ENCODE results near the gene FAM149B1.

Gene FAM149B1

DNA sequence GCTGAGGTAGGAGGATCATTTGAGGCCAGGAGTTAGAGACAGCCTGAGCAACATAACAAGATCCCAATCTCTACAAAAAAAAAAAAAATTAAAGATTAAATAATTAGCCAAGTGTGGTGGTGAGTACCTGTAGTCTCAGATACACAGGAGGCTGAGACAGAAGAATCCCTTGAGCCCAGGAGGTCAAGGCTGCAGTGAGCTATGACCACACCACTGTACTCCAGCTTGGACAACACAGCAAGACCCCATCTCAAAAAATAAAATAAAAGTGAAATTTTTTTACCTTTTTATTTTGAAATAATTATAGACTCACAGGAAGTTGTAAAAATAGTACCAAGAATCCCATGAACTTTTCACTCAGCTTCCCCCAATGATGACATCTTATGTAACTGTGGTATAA, 4.9 kb downstream of the FAM149B1 start:
- TF ChIP-seq, protein P1, sequence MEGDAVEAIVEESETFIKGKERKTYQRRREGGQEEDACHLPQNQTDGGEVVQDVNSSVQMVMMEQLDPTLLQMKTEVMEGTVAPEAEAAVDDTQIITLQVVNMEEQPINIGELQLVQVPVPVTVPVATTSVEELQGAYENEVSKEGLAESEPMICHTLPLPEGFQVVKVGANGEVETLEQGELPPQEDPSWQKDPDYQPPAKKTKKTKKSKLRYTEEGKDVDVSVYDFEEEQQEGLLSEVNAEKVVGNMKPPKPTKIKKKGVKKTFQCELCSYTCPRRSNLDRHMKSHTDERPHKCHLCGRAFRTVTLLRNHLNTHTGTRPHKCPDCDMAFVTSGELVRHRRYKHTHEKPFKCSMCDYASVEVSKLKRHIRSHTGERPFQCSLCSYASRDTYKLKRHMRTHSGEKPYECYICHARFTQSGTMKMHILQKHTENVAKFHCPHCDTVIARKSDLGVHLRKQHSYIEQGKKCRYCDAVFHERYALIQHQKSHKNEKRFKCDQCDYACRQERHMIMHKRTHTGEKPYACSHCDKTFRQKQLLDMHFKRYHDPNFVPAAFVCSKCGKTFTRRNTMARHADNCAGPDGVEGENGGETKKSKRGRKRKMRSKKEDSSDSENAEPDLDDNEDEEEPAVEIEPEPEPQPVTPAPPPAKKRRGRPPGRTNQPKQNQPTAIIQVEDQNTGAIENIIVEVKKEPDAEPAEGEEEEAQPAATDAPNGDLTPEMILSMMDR (IDR thresholded peaks at IDR 0.05; ENCODE audit: low read depth, low read length): no peak
- H3K4me3 ChIP-seq (ENCODE audit: low read depth, low read length): no peak overlapping the region

DNA sequence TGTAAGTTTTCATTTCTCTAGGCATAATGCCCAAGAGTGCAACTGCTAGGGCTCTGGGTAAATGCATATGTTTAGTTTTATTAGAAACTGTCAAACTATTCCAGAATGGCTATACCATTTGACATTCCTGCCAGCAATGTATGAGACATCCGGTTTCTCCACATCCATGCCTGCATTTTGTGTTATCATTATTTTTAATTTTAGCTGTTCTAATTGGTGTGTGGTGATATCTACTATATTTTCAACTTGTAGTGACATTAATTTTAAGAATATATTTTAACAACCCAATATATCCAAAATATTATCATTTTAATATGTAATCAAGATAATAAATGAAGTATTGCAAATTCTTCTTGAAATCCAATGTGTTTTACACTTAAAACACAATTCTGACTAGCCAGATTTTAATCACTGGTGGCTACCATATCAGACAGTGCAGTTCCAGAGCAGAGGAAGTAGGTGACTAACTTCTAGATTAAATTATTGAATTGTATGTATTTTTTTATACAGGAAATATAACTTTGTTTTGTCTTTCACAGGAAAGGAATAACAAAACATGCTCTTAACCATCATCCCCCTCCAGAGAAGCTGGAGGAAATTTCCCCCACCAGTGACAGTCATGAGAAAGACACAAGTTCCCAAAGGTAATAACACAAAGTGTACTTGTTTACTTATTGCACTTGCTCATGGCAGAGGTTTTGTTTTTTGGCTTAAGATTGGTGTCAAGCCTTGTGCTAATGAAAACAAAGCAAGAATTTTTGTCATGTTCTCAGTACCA, 6.4 kb downstream of the FAM149B1 start:
- no peak overlapping the region for H3K4me3 ChIP-seq (ENCODE audit: low read depth, low read length)
- TF ChIP-seq, protein P1 (IDR thresholded peaks at IDR 0.05; ENCODE audit: low read depth, low read length): no peak

DNA sequence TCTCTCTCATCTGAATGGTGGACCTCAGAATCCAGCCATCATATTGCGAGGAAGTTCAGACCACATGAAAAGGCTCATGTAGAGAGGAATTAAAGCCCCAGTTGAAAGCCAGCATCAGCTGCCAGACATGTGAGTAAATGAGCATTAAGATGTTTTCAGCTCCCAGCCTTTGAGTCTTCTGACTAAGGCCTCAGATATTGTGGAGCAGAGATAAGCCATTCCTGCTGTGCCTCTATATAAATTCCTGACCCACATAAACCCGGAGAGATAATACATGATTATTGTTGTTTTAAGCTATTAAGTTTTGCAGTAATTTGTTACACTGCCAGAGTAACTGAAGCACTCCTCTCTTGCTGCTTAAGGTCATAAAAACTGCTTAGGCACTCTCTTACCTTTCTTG, 14.6 kb downstream of the FAM149B1 start:
- TF ChIP-seq, protein P1 (IDR thresholded peaks at IDR 0.05; ENCODE audit: low read depth, low read length): no peak
- H3K4me3 ChIP-seq (ENCODE audit: low read depth, low read length): no peak overlapping the region

DNA sequence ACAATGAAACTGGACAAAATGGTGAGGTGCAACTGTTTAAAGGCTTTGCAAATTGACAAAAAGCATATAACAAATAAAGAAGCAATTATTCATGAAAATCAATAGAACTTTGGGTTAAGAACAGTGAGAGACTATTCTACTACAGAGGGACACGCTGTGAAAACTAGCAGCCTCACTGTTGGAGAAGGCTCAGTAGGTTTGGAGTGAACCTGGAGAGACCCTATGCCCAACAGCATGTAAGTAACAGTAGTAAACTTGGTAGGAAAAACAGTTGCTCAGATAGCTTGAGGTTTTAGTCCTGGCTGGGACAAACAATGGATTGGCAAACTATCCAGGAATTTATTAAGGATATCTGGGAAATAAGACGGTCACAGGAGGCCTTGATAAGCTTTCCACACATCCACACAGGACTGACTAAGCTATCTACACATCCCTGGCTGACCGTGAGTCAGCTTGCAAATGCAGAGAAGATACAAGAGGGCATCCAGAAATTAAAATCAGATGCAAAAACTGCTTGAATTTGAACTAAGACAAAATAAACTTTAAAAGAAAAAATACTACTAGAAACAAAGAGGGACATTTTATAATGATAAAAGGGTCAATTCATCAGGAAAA, 15.9 kb downstream of the FAM149B1 start:
- no peak overlapping the region for H3K4me3 ChIP-seq (ENCODE audit: low read depth, low read length)
- TF ChIP-seq, protein P1 (IDR thresholded peaks at IDR 0.05; ENCODE audit: low read depth, low read length): no peak

DNA sequence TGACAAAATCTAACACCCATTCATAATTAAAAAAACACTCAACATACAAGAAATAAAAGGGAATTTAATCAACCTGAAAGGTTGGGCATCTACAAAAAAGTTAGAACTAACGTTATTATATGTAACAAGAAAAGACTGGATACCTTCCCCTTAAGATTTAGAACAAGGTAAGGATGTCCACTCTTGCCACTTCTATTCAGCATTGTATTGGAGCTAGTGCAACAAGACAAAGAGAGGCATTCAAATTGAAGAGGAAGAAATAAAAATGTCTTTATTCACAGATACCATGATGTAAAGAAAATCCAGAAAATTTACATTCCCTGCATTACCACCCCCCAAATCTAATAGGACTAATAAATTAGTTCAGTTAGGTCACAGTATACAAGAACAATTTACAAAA, 18.3 kb downstream of the FAM149B1 start:
- TF ChIP-seq, protein P1 (IDR thresholded peaks at IDR 0.05; ENCODE audit: low read depth, low read length): no peak
- no peak overlapping the region for H3K4me3 ChIP-seq (ENCODE audit: low read depth, low read length)

DNA sequence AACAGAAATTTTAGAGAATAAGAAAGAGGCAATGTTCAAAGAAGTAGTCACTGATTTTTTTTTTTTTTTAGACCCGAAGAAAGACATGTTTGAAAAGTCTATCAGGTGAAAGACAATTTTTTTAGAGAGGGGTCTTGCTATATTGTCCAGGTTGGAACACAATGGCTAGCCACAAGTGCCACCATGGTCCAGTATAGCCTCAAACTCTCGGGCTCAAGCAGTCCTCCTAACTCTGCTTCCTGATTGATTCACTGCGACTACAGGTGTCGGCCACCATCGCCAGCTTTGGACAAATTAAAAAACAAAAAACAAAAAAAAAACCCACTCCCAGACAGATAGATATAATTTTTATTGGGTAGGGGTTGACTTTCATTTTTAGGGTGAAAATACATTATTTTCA, 22.3 kb downstream of the FAM149B1 start:
- no peak overlapping the region for H3K4me3 ChIP-seq (ENCODE audit: low read depth, low read length)
- TF ChIP-seq, protein P1 (IDR thresholded peaks at IDR 0.05; ENCODE audit: low read depth, low read length): no peak

DNA sequence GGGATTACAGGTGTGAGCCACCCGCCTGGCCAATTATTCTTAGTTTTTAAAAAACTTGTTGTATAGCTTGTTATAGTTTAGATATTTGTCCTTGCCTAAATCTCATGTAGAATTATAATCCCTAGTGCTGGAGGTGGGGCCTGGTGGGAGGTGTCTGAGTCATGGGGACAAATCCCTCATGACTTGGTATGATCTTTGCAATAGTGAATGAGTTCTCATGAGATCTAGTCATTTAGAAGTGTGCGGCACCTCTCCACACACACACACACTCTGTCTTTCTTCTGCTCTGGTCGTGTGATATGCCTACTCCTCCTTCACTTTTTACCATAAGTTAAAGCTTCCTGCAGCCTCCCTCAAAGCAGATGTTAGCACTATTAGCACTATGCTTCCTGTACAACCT, 37.2 kb downstream of the FAM149B1 start:
- TF ChIP-seq, protein P1 (IDR thresholded peaks at IDR 0.05; ENCODE audit: low read depth, low read length): no peak

More for the DNA sequence above, 37.2 kb downstream of the FAM149B1 start:
- H3K4me3 ChIP-seq (ENCODE audit: low read depth, low read length): no peak overlapping the region
